Gastrocnemius medialis (tissue), 4 donors: ENCODE measurements around the gene TTN. TPM values are rescaled to one million over a fixed set of nuclear protein-coding genes. Genes with fewer than 3 reads are reported as not detected.

Experiments
- ATAC-seq, 2 donors: fragments of 150-250 bp; one replicate each; pipeline ENCODE4 v1.9.1; 2016
- DNase-seq, 2 donors: peaks; one replicate each; pipeline ENCODE4 v3.0.0-alpha.2; 2019
- H3K27ac ChIP-seq, 4 donors: fragments of 200-600 bp; sonication (generic); 1 replicate in 1 of 4; 2 replicates in 3 of 4; pipeline ENCODE4 v1.5.1; 2016 to 2018; ENCODE audit warnings: mild to moderate bottlenecking in 2 of 4, moderate library complexity in 1 of 4
- H3K27me3 ChIP-seq, 3 donors: fragments of 200-600 bp; sonication (generic) in 2 of 3; 1 replicate in 1 of 3; 2 replicates in 2 of 3; pipeline versions ENCODE4 v1.5.1 to v1.6.0; 2016 to 2019; ENCODE audit warnings: mild to moderate bottlenecking in 1 of 3, moderate library complexity in 1 of 3
- H3K36me3 ChIP-seq, 2 donors: fragments of 200-600 bp; sonication (generic) in 1 of 2; one replicate each; pipeline ENCODE4 v1.5.1; 2017 to 2018
- H3K4me1 ChIP-seq, 2 donors: fragments of 200-600 bp; sonication (generic) in 1 of 2; one replicate each; pipeline ENCODE4 v1.5.1; 2016 to 2017; ENCODE audit warnings: mild to moderate bottlenecking in 2 of 2
- H3K4me3 ChIP-seq, 4 donors: fragments of 200-600 bp; sonication (generic) in 3 of 4; 1 replicate in 1 of 4; 2 replicates in 3 of 4; pipeline ENCODE4 v1.5.1; 2016 to 2019; ENCODE audit warnings: mild to moderate bottlenecking in 2 of 4
- H3K9me3 ChIP-seq, 3 donors: fragments of 200-600 bp; sonication (generic) in 2 of 3; 1 replicate in 1 of 3; 2 replicates in 2 of 3; pipeline ENCODE4 v1.5.1; 2016 to 2019
- CTCF ChIP-seq, 5 experiments: fragments of 450-650 bp in 3 of 5; fragments of 200-600 bp in 2 of 5; sonication (generic) in 2 of 5; IDR thresholded peaks in 4 of 5; conservative IDR thresholded peaks in 1 of 5; 1 replicate in 4 of 5; 2 replicates in 1 of 5; pipeline ENCODE4 v1.5.1; 2016 to 2019; ENCODE audit warnings: antibody characterized with exemption in 5 of 5, mild to moderate bottlenecking in 3 of 5, moderate library complexity in 3 of 5
- POLR2A ChIP-seq, 2 donors: fragments of 450-650 bp; IDR thresholded peaks; one replicate each; pipeline ENCODE4 v1.6.1; 2017; ENCODE audit warnings: antibody characterized with exemption in 2 of 2, mild to moderate bottlenecking in 2 of 2, moderate library complexity in 2 of 2
- in situ Hi-C, 4 donors: fragments of 200-750 bp; cut with MboI; loops; one replicate each; pipeline versions ENCODE4 v1.15.0 to v1.8.0; 2017; ENCODE audit warnings: low sequenced_read_pairs in 4 of 4
- intact Hi-C: fragments of 100-400 bp; cut with DNase I; formaldehyde crosslinking; loops from one replicate; pipeline ENCODE4 v1.15.1; 2023; ENCODE audit warnings: low total_unique reads
- total RNA-seq, 4 donors: library from RNA; depleted of rRNA; stranded (reverse); fragments of >200 nt; gene quantifications; one replicate each; pipeline versions ENCODE4 v1.1.0 to v1.2.3, GENCODE V29; 2016

TTN gene
- total RNA-seq, 4 donors from 2014 or later, result 4,552 to 9,701 (median 7,268) TPM

- peak overlapping the region; percentile 4 to 60 (median 34) for H3K27ac ChIP-seq
Measured at GRCh38 chr2:178629463-178629862, 177.8 kb downstream of the TTN start.

GRCh38 chr2:178628605-178629004 is 178.6 kb downstream of the TTN start:
- H3K27me3 ChIP-seq, result no peaks in the 10 kb centered on the region
- H3K9me3 ChIP-seq, result no peaks in the 10 kb centered on the region
- H3K36me3 ChIP-seq, result peaks cover 14 to 100% of the 10 kb centered on the region in 2 donors
- no peak overlapping the region for H3K4me3 ChIP-seq
- TF ChIP-seq CTCF (IDR thresholded peaks at IDR 0.05 in 4 of 5, conservative IDR thresholded peaks at IDR 0.05 in 1 of 5) (no peak), POLR2A (IDR thresholded peaks at IDR 0.05) (no peak)
- H3K4me1 ChIP-seq, result peaks cover 48 to 63% of the 10 kb centered on the region in 2 donors
- peak in 1 of 2 donors; percentile 43 for ATAC-seq
- in situ Hi-C loops (no loop called here), intact Hi-C loops (no loop called here)
- no peak for DNase-seq
- peak overlapping the region in 3 of 4 donors; percentile 27 to 60 (median 55) for H3K27ac ChIP-seq

More at GRCh38 chr2:178629463-178629862, 177.8 kb downstream of the TTN start:
- DNase-seq (peak; percentile 4 to 73), ATAC-seq (peak; percentile 51 to 71)
- H3K36me3 ChIP-seq, result peaks cover 14 to 100% of the 10 kb centered on the region in 2 donors
- H3K4me1 ChIP-seq, result peaks cover 45 to 68% of the 10 kb centered on the region in 2 donors
- H3K4me3 ChIP-seq, result no peak overlapping the region
- H3K9me3 ChIP-seq, result no peaks in the 10 kb centered on the region
- intact Hi-C loops (no loop called here), in situ Hi-C loops (no loop called here)
- no peaks in the 10 kb centered on the region for H3K27me3 ChIP-seq
- TF ChIP-seq CTCF (IDR thresholded peaks at IDR 0.05 in 4 of 5, conservative IDR thresholded peaks at IDR 0.05 in 1 of 5), result no peak
- no peak for TF ChIP-seq POLR2A (IDR thresholded peaks at IDR 0.05)

- TF ChIP-seq CTCF (IDR thresholded peaks at IDR 0.05 in 4 of 5, conservative IDR thresholded peaks at IDR 0.05 in 1 of 5), result no peak
- no peak for TF ChIP-seq POLR2A (IDR thresholded peaks at IDR 0.05)
- peaks cover 8 to 100% of the 10 kb centered on the region in 2 donors for H3K36me3 ChIP-seq
- intact Hi-C loops (no loop called here), in situ Hi-C loops (no loop called here)
- H3K27me3 ChIP-seq, result no peaks in the 10 kb centered on the region
- ATAC-seq (no peak), DNase-seq (no peak)
- peaks cover 51 to 57% of the 10 kb centered on the region in 2 donors for H3K4me1 ChIP-seq
- H3K4me3 ChIP-seq, result no peak overlapping the region
- H3K9me3 ChIP-seq, result no peaks in the 10 kb centered on the region
- H3K27ac ChIP-seq, result peak overlapping the region in 3 of 4 donors; percentile 37 to 60 (median 55)
Measured at GRCh38 chr2:178627401-178627800, 179.8 kb downstream of the TTN start.

- peaks cover 22 to 28% of the 10 kb centered on the region in 2 donors for H3K4me1 ChIP-seq
- DNase-seq (no peak), ATAC-seq (no peak)
- in situ Hi-C loops, result loop anchor here in 1 of 4 donors (25.0 kb wide), 1 partner anchor 171 kb away; no protein-coding TSS in a partner anchor
- TF ChIP-seq POLR2A (IDR thresholded peaks at IDR 0.05), result no peak
- no peak overlapping the region for H3K4me3 ChIP-seq
- no peaks in the 10 kb centered on the region for H3K27me3 ChIP-seq
- intact Hi-C loops, result loop anchor here (2.0 kb wide), 1 partner anchor 17 kb away; no protein-coding TSS in a partner anchor
- H3K36me3 ChIP-seq, result peaks cover 13 to 100% of the 10 kb centered on the region in 2 donors
- H3K27ac ChIP-seq, result peak overlapping the region in 1 of 4 donors; percentile 79
- no peaks in the 10 kb centered on the region for H3K9me3 ChIP-seq
Measured at GRCh38 chr2:178615969-178616368, 191.3 kb downstream of the TTN start.

GRCh38 chr2:178602901-178603300 is 204.3 kb downstream of the TTN start:
- in situ Hi-C loops, result loop anchor here in 1 of 4 donors (25.0 kb wide), 1 partner anchor 184 kb away; no protein-coding TSS in a partner anchor

More at GRCh38 chr2:178602901-178603300, 204.3 kb downstream of the TTN start:
- intact Hi-C loops, result no loop called here
- ATAC-seq (no peak), DNase-seq (no peak)
- no peak overlapping the region for H3K27ac ChIP-seq
- H3K27me3 ChIP-seq, result no peaks in the 10 kb centered on the region
- TF ChIP-seq POLR2A (IDR thresholded peaks at IDR 0.05), result no peak
- TF ChIP-seq CTCF (IDR thresholded peaks at IDR 0.05 in 4 of 5, conservative IDR thresholded peaks at IDR 0.05 in 1 of 5), result no peak
- no peaks in the 10 kb centered on the region for H3K9me3 ChIP-seq
- peaks cover 0 to 15% of the 10 kb centered on the region in 2 donors for H3K4me1 ChIP-seq
- peaks cover 28 to 100% of the 10 kb centered on the region in 2 donors for H3K36me3 ChIP-seq
- no peak overlapping the region for H3K4me3 ChIP-seq
